HL-60 (cell line): ENCODE data around the gene HDAC8.

ENCODE experiments used
- REST ChIP-seq: IDR thresholded peaks from 2 replicates; pipeline ENCODE4 v1.6.1; 2012; ENCODE audit warnings: low read depth; ENCODE audit not compliant: insufficient replicate concordance
- SPI1 ChIP-seq: IDR thresholded peaks from 2 replicates; pipeline ENCODE4 v1.6.1; 2012; ENCODE audit warnings: low read depth, mild to moderate bottlenecking, borderline replicate concordance
- TF ChIP-seq, protein P1 (sequence below): IDR thresholded peaks from one replicate; pipeline ENCODE4 v1.5.1; 2011; ENCODE audit warnings: low read length, control low read depth, inconsistent platforms; ENCODE audit not compliant: insufficient read depth

GRCh38 chrX:72479324-72480274 is 93.0 kb downstream of the HDAC8 start:
- TF ChIP-seq, protein P1, sequence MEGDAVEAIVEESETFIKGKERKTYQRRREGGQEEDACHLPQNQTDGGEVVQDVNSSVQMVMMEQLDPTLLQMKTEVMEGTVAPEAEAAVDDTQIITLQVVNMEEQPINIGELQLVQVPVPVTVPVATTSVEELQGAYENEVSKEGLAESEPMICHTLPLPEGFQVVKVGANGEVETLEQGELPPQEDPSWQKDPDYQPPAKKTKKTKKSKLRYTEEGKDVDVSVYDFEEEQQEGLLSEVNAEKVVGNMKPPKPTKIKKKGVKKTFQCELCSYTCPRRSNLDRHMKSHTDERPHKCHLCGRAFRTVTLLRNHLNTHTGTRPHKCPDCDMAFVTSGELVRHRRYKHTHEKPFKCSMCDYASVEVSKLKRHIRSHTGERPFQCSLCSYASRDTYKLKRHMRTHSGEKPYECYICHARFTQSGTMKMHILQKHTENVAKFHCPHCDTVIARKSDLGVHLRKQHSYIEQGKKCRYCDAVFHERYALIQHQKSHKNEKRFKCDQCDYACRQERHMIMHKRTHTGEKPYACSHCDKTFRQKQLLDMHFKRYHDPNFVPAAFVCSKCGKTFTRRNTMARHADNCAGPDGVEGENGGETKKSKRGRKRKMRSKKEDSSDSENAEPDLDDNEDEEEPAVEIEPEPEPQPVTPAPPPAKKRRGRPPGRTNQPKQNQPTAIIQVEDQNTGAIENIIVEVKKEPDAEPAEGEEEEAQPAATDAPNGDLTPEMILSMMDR: no peak
- TF ChIP-seq SPI1 (no peak), REST (no peak)
